ENCODE results near the gene MPZL2. TPM values are rescaled to one million over a fixed set of nuclear protein-coding genes. Genes with fewer than 3 reads are reported as not detected.

The MPZL2 gene
- total and polyA plus RNA-seq, 9 of the 15 experiments (the other 6 are each of a cell fraction or from before 2014, with no cell fraction given): 0.09 to 0.28 (median 0.18) TPM; not detected in 2

DNA sequence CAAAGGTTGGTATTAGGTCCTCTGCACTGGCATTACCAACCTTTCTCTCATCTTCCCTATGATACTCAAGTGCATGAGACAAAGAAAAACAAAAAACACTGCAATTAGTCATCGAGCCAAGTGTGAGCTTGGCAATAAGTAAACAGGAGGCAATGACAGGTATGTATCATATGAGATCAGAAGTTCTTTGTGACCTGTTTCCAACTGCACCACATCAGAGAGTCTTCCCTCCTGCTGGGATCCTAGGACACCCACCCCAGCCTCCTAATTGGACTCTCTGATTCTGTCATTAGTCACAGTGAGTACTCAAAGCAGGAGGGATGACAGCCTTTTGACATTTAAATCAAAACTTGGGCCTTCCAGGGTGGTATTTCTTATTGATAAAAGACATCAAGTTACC lies 31.4 kb downstream of the MPZL2 start:
- H3K9me3 ChIP-seq (replicated peaks; ENCODE audit: control insufficient read depth, insufficient read depth, low read depth, low read length): no peaks in the 10 kb centered on the region
- no peak overlapping the region for H3K27ac ChIP-seq (ENCODE audit: extremely low read depth, low read depth, low read length)
- H3K27me3 ChIP-seq (ENCODE audit: control insufficient read depth in 2 of 2, insufficient read depth in 2 of 2, low read length in 2 of 2): peaks cover 4 to 7% of the 10 kb centered on the region in 2 experiments; a peak in 2 of 5 replicates
- POLR2A ChIA-PET: no interaction called here
- no peak overlapping the region for H2AFZ ChIP-seq (ENCODE audit: low read depth, low read length)
- H3K4me3 ChIP-seq: no peak overlapping the region
- in situ Hi-C loops (cut with MboI): no loop called here
- H3K36me3 ChIP-seq (ENCODE audit: control insufficient read depth, insufficient read depth, low read length): no peaks in the 10 kb centered on the region
- no peak for DNase-seq (ENCODE audit: extremely low read depth in 1 of 4, low spot score in 3 of 4)
- WGBS (ENCODE audit: insufficient coverage, low coverage, missing lambda C conversion rate): 18% methylated on average over 1 of the region's 1 CpG
- no TSS peak for BruUV-seq (replicated peaks)
- no peaks in the 10 kb centered on the region; a peak in 1 of 5 replicates for H3K4me1 ChIP-seq (replicated peaks in 1 of 2; ENCODE audit: control insufficient read depth in 2 of 2, insufficient read depth in 2 of 2, low read length in 2 of 2)
- CTCF ChIA-PET (ENCODE audit: low intra/inter-chr PET ratio): no interaction called here
- H3K9me1 ChIP-seq (ENCODE audit: control insufficient read depth, insufficient read depth, low read length): no peaks in the 10 kb centered on the region
- H4K20me1 ChIP-seq (replicated peaks; ENCODE audit: control insufficient read depth, insufficient read depth, low read length): no peaks in the 10 kb centered on the region; the same call in 1 of the 2 replicates
- H3K9ac ChIP-seq (ENCODE audit: insufficient read depth in 1 of 2, low read depth in 2 of 2, low read length in 2 of 2): no peak overlapping the region
- no peak overlapping the region for H3K4me2 ChIP-seq (ENCODE audit: insufficient read depth, low read length)
- no peaks in the 10 kb centered on the region for H3K79me2 ChIP-seq (ENCODE audit: control insufficient read depth, insufficient read depth, low read length)
- no peak for FAIRE-seq
- intact Hi-C loops (cut with micrococcal nuclease): no loop called here
- ATAC-seq: no peak
- TF ChIP-seq, protein P1, sequence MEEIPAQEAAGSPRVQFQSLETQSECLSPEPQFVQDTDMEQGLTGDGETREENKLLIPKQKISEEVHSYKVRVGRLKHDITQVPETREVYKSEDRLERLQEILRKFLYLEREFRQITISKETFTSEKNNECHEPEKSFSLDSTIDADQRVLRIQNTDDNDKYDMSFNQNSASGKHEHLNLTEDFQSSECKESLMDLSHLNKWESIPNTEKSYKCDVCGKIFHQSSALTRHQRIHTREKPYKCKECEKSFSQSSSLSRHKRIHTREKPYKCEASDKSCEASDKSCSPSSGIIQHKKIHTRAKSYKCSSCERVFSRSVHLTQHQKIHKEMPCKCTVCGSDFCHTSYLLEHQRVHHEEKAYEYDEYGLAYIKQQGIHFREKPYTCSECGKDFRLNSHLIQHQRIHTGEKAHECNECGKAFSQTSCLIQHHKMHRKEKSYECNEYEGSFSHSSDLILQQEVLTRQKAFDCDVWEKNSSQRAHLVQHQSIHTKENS (CRISPR knock-in tag; IDR thresholded peaks at IDR 0.05): no peak
- TF ChIP-seq, protein P2, sequence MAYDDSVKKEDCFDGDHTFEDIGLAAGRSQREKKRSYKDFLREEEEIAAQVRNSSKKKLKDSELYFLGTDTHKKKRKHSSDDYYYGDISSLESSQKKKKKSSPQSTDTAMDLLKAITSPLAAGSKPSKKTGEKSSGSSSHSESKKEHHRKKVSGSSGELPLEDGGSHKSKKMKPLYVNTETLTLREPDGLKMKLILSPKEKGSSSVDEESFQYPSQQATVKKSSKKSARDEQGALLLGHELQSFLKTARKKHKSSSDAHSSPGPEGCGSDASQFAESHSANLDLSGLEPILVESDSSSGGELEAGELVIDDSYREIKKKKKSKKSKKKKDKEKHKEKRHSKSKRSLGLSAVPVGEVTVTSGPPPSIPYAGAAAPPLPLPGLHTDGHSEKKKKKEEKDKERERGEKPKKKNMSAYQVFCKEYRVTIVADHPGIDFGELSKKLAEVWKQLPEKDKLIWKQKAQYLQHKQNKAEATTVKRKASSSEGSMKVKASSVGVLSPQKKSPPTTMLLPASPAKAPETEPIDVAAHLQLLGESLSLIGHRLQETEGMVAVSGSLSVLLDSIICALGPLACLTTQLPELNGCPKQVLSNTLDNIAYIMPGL (CRISPR knock-in tag; IDR thresholded peaks at IDR 0.05): no peak
- TF ChIP-seq ESRRB (CRISPR knock-in tag; IDR thresholded peaks at IDR 0.05; ENCODE audit: borderline replicate concordance): no peak
- no peak for TF ChIP-seq MGA (IDR thresholded peaks at IDR 0.05)
- no peak for TF ChIP-seq RAD21 (CRISPR knock-in tag; conservative IDR thresholded peaks at IDR 0.05 in 1 of 2, IDR thresholded peaks at IDR 0.05 in 1 of 2)

All from K562 (cell line).